Measurements from ENCODE around the gene MCC. TPM values are rescaled to one million over a fixed set of nuclear protein-coding genes. Genes with fewer than 3 reads are reported as not detected.
A peak's percentile ranks its signal among the peaks of the same experiment; 100 is the strongest.

MCC gene
- total and polyA plus RNA-seq, 7 donors: 1.4 to 13.8 (median 4.4) TPM

DNA sequence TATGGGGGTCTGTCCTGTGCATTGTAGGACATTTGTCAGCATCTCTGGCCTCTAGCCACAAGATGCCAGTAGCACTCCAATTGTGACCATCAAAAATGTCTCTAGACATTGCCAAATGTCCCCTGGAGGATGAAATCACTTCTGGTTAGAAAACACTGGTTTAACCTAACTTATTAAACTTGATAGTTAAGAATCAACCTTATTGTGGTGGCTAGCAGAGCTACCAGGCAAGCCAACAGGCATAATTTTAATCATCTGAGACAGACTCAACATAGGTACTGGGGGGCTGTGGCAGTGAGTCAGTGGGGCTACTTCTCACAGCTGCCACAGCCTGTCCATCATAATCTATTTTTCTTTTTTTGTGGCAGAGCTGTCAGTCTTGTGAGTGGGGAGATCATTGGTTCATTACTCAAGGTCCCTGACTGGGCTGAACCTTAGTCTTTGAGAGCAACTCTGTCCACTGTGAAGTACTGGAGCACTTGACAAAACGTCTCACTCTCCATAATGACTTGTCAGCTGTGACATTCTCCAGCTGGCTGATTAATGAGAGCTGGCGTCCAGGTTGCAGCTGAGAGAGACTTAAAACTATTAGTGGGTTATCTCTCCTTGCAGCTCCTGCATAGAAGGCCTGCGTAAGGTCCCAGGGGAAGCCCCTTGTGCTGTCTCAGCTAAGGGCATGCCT is 403.7 kb downstream of the MCC start:
- intact Hi-C loops (cut with DNase I): no loop called here
- Histone ChIP-seq H3K36me3 (ENCODE audit: insufficient read depth in 1 of 2, low read depth in 1 of 2) (peaks cover 0 to 8% of the 10 kb centered on the region in 2 donors), H3K9me3 (no peaks in the 10 kb centered on the region), H3K27ac (no peak overlapping the region), H3K4me3 (no peak overlapping the region), H3K4me1 (peaks cover 7% of the 10 kb centered on the region), H3K27me3 (ENCODE audit: insufficient read depth in 3 of 3, low read length in 2 of 3) (no peaks in the 10 kb centered on the region)
- TF ChIP-seq, protein P1, sequence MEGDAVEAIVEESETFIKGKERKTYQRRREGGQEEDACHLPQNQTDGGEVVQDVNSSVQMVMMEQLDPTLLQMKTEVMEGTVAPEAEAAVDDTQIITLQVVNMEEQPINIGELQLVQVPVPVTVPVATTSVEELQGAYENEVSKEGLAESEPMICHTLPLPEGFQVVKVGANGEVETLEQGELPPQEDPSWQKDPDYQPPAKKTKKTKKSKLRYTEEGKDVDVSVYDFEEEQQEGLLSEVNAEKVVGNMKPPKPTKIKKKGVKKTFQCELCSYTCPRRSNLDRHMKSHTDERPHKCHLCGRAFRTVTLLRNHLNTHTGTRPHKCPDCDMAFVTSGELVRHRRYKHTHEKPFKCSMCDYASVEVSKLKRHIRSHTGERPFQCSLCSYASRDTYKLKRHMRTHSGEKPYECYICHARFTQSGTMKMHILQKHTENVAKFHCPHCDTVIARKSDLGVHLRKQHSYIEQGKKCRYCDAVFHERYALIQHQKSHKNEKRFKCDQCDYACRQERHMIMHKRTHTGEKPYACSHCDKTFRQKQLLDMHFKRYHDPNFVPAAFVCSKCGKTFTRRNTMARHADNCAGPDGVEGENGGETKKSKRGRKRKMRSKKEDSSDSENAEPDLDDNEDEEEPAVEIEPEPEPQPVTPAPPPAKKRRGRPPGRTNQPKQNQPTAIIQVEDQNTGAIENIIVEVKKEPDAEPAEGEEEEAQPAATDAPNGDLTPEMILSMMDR (IDR thresholded peaks at IDR 0.05): no peak
- no peak for DNase-seq
- no peak for ATAC-seq
- 45 to 62% (median 48%) methylated on average over 3 of the region's 3 CpGs for WGBS, 3 donors

DNA sequence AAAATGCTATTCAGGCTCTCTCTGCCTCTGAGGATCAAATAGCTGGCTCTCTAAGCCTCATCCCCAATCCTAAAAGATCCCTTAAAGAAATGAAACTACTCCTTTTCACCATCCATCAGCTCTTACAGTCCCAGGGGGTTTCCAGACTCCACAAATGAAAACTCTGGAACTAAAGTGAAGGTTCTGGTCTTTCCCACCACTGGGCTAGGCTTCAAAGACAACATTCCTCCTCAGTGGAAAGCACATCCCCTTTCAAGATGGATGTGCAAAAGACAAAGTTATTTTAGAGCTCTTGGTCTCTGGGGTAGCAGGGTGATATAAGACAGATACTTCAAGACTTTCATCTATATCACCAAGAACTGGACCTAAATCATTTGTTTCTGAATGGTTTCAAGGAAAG is 404.8 kb downstream of the MCC start:
- ATAC-seq (no peak), DNase-seq (no peak)
- Histone ChIP-seq H3K4me3 (no peak overlapping the region), H3K27ac (no peak overlapping the region), H3K27me3 (ENCODE audit: insufficient read depth in 3 of 3, low read length in 2 of 3) (no peaks in the 10 kb centered on the region), H3K36me3 (ENCODE audit: insufficient read depth in 1 of 2, low read depth in 1 of 2) (peaks cover 0 to 8% of the 10 kb centered on the region in 2 donors), H3K4me1 (peaks cover 7% of the 10 kb centered on the region), H3K9me3 (no peaks in the 10 kb centered on the region)
- intact Hi-C loops (cut with DNase I): no loop called here
- TF ChIP-seq, protein P1 (IDR thresholded peaks at IDR 0.05): no peak

DNA sequence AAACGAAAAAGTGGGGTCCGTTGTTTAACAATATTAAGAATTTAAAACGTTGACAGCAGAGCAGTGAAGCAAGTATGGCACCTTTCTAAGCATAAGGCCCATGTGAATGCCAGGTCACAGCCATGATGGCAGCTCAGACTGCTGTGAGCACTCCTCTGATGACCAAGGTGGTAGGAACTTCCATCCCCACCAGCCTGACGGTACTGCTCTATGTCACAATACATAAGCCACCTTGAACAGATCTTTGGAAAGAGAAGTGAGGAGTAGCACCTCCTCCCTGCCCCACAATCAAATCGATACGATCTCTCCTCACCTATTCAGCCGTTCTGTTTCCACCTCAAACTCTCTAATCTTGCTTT is 405.7 kb downstream of the MCC start:
- H3K27me3 ChIP-seq (ENCODE audit: insufficient read depth in 3 of 3, low read length in 2 of 3): no peaks in the 10 kb centered on the region
- ATAC-seq (peak; percentile 22 to 63 (median 47)), DNase-seq (no peak)
- H3K9me3 ChIP-seq: no peaks in the 10 kb centered on the region
- H3K27ac ChIP-seq: no peak overlapping the region
- H3K4me3 ChIP-seq: no peak overlapping the region
- WGBS, 3 donors: 78 to 90% (median 79%) methylated on average over 7 of the region's 7 CpGs
- intact Hi-C loops (cut with DNase I): no loop called here
- TF ChIP-seq, protein P1 (IDR thresholded peaks at IDR 0.05): no peak
- peaks cover 0 to 8% of the 10 kb centered on the region in 2 donors for H3K36me3 ChIP-seq (ENCODE audit: insufficient read depth in 1 of 2, low read depth in 1 of 2)
- H3K4me1 ChIP-seq: peaks cover 7% of the 10 kb centered on the region

DNA sequence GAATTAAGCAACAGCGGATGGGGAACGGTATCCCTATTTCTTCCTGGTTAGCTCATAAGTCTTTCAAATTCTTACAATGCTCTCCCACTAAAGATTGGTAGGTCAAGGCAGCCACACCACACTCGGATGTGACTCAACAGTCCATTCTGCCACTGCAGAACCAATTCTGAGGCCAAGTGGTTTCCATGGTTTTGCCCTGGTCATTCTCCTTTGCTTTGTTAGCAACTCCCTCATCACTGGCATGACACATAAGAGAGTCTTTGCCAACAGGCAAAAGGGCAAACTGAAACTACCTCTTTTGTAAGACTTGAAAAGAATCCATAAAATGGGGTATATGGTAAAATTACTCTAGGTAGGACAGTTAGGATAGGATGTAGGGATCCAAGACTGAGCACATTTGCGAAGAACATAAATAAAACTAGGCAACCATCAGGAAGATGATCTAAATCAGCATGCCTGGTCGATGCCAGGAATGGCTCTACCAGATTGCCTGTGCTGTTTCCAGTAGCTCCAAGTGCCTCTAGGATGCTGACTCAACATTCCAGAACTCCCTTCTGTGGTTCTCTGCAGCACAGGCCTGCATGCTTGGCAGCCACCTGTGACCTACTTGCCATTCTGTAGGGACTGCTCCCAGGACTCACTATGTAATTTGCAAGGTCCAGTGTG is 406.2 kb downstream of the MCC start:
- WGBS, 3 donors: 50 to 69% (median 58%) methylated on average over 5 of the region's 5 CpGs
- peak overlapping the region; percentile 41 for H3K27ac ChIP-seq
- ATAC-seq (peak; percentile 76 to 95 (median 92)), DNase-seq (no peak)
- H3K9me3 ChIP-seq: no peaks in the 10 kb centered on the region
- no peaks in the 10 kb centered on the region for H3K27me3 ChIP-seq (ENCODE audit: insufficient read depth in 3 of 3, low read length in 2 of 3)
- intact Hi-C loops (cut with DNase I): no loop called here
- peaks cover 0 to 8% of the 10 kb centered on the region in 2 donors for H3K36me3 ChIP-seq (ENCODE audit: insufficient read depth in 1 of 2, low read depth in 1 of 2)
- peaks cover 7% of the 10 kb centered on the region for H3K4me1 ChIP-seq
- TF ChIP-seq, protein P1 (IDR thresholded peaks at IDR 0.05): no peak
- no peak overlapping the region for H3K4me3 ChIP-seq

Data from psoas muscle (tissue), 8 donors.